HEK293 (cell line): Measurements from ENCODE around the gene USP32.

ENCODE experiments used
- CTCF ChIP-seq: fragments of 450-650 bp; formaldehyde crosslinking; IDR thresholded peaks from 2 replicates; pipeline ENCODE4 v1.5.1; 2016; ENCODE audit warnings: missing biosample characterization, missing genetic modification characterization
- KLF10 ChIP-seq: fragments of 450-650 bp; IDR thresholded peaks from 2 replicates; pipeline ENCODE4 v1.5.1; 2018; ENCODE audit warnings: missing biosample characterization, mild to moderate bottlenecking, missing genetic modification characterization
- SP7 ChIP-seq: fragments of 450-650 bp; formaldehyde crosslinking; IDR thresholded peaks from 2 replicates; pipeline ENCODE4 v1.5.1; 2016; ENCODE audit warnings: missing biosample characterization, missing genetic modification characterization
- YY1 ChIP-seq: fragments of 450-650 bp; formaldehyde crosslinking; IDR thresholded peaks from 2 replicates; pipeline ENCODE4 v1.5.1; 2018; ENCODE audit warnings: missing biosample characterization, missing genetic modification characterization
- ZFP69B ChIP-seq: fragments of 450-650 bp; formaldehyde crosslinking; IDR thresholded peaks from 2 replicates; pipeline ENCODE4 v1.5.1; 2016; ENCODE audit warnings: missing biosample characterization, missing genetic modification characterization
- ZNF239 ChIP-seq: fragments of 450-650 bp; formaldehyde crosslinking; IDR thresholded peaks from 2 replicates; pipeline ENCODE4 v1.5.1; 2016; ENCODE audit warnings: missing biosample characterization, missing genetic modification characterization
- ZNF280D ChIP-seq: fragments of 450-650 bp; formaldehyde crosslinking; IDR thresholded peaks from 2 replicates; pipeline ENCODE4 v1.5.1; 2016; ENCODE audit warnings: missing biosample characterization, missing genetic modification characterization
- ZNF335 ChIP-seq: fragments of 450-650 bp; formaldehyde crosslinking; conservative IDR thresholded peaks from 2 replicates; pipeline ENCODE4 v1.5.1; 2016; ENCODE audit warnings: missing biosample characterization, missing genetic modification characterization
- ZNF488 ChIP-seq: fragments of 450-650 bp; formaldehyde crosslinking; IDR thresholded peaks from 2 replicates; pipeline ENCODE4 v1.5.1; 2016; ENCODE audit warnings: missing biosample characterization, missing genetic modification characterization
- ZNF561 ChIP-seq: fragments of 450-650 bp; IDR thresholded peaks from 2 replicates; pipeline ENCODE4 v1.5.1; 2018; ENCODE audit warnings: missing biosample characterization, missing genetic modification characterization, borderline replicate concordance
- ZNF623 ChIP-seq: fragments of 450-650 bp; formaldehyde crosslinking; IDR thresholded peaks from 2 replicates; pipeline ENCODE4 v1.5.1; 2016; ENCODE audit warnings: missing biosample characterization, missing genetic modification characterization
- ZNF677 ChIP-seq: fragments of 450-650 bp; IDR thresholded peaks from 2 replicates; pipeline ENCODE4 v1.5.0; 2018; ENCODE audit warnings: missing biosample characterization, mild to moderate bottlenecking, missing genetic modification characterization, moderate library complexity
- ZNF707 ChIP-seq: fragments of 450-650 bp; formaldehyde crosslinking; IDR thresholded peaks from 2 replicates; pipeline ENCODE4 v1.5.1; 2016; ENCODE audit warnings: missing biosample characterization, missing genetic modification characterization
- ZNF791 ChIP-seq: fragments of 450-650 bp; formaldehyde crosslinking; IDR thresholded peaks from 2 replicates; pipeline ENCODE4 v1.5.1; 2016; ENCODE audit warnings: missing biosample characterization, missing genetic modification characterization

GRCh38 chr17:60415146-60415545 is 23.2 kb upstream of the USP32 start:
- TF ChIP-seq ZNF623 (tag by site-specific recombination) (no peak), ZNF280D (tag by site-specific recombination) (no peak), ZNF488 (tag by site-specific recombination) (no peak), CTCF (tag by site-specific recombination) (no peak), ZNF791 (tag by site-specific recombination) (no peak), SP7 (tag by site-specific recombination) (no peak), ZNF677 (tag by site-specific recombination) (no peak), KLF10 (tag by site-specific recombination) (no peak), ZNF335 (tag by site-specific recombination) (no peak), ZNF707 (tag by site-specific recombination) (no peak), YY1 (no peak), ZNF561 (tag by site-specific recombination) (no peak), ZFP69B (tag by site-specific recombination) (no peak), ZNF239 (tag by site-specific recombination) (no peak)
